HG03521 (cell line): ENCODE data around the gene TNS3.

Experiments used
- ATAC-seq: cut with Tn5 transposase; IDR thresholded peaks from one replicate; pipeline ENCODE4 v1.9.1; 2021; ENCODE audit warnings: mild to moderate bottlenecking, moderate library complexity; ENCODE audit not compliant: unreplicated experiment

The TNS3 gene

GRCh38 chr7:47376991-47377616, 204.8 kb downstream of the TNS3 start:
- no peak for ATAC-seq

GRCh38 chr7:47375121-47375938, 206.6 kb downstream of the TNS3 start:
- ATAC-seq = no peak

GRCh38 chr7:47374538-47374937, 207.4 kb downstream of the TNS3 start:
- no peak for ATAC-seq

- no peak for ATAC-seq
Measured at GRCh38 chr7:47373871-47374451, 207.9 kb downstream of the TNS3 start.

GRCh38 chr7:47371733-47372368, 210.1 kb downstream of the TNS3 start:
- ATAC-seq = no peak

DNA sequence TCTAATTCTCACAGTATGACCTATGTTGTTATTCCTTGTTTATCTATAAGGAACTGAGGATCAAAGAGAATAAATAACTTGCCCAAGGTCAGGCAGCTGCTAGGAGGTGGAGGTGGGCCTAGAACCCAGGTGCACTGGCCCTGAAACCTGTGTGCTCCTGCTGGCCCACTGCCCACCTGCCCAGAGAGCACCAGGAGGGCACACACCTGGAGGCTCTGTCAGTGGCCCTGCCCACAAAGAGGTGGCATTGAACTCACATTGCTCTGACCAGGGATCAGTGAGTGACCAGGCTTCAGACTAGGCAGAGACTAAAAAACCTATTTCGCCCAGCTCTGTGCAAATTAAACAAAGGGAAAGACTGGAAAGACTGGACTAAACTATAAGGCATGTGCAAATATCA, 210.6 kb downstream of the TNS3 start:
- no peak for ATAC-seq

GRCh38 chr7:47370461-47371042, 211.4 kb downstream of the TNS3 start:
- ATAC-seq = no peak

DNA sequence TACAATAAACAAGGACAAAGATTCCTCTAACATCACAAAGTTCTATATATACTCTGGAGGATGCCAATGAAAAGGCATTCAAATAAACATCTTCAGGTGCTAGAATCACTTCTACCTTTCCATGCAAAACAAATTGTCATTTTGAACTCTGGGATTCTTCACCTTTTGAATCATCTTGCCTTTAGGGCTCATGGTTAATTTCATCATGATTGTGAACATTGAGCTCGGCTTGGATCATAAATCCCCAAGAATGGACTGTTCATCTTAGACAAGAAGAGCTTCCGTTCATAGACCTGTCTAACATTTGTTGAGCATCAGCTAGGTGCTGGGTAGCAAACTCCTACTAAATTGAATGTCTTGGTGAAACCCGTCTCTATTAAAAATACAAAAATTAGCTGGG, 212.2 kb downstream of the TNS3 start:
- ATAC-seq = no peak

- ATAC-seq = no peak
Measured at GRCh38 chr7:47368190-47368812, 213.6 kb downstream of the TNS3 start.

DNA sequence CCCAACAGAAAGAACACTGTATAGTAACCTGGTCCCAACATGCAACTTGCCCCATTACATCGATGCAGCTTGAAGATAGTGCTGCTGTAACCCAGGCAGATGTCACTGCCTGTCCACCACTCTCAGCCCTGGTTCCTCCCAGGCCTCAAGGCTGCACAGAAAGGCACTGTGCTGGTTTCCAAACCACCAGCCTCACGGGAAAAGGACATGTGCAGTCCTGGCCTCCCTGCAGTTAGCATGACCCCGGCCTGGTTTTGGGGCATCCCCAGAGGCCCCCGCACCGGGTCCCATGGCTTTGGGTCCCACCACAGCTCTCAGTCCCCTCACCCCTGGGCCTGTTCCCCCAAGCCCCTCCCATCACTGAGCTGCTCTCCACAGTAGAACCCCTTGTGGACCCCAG, 214.5 kb downstream of the TNS3 start:
- ATAC-seq = no peak

- no peak for ATAC-seq
Measured at GRCh38 chr7:47366960-47367359, 215.0 kb downstream of the TNS3 start.

- ATAC-seq = no peak
Measured at GRCh38 chr7:47366211-47366610, 215.7 kb downstream of the TNS3 start.

GRCh38 chr7:47362984-47363383, 218.9 kb downstream of the TNS3 start:
- ATAC-seq = no peak

DNA sequence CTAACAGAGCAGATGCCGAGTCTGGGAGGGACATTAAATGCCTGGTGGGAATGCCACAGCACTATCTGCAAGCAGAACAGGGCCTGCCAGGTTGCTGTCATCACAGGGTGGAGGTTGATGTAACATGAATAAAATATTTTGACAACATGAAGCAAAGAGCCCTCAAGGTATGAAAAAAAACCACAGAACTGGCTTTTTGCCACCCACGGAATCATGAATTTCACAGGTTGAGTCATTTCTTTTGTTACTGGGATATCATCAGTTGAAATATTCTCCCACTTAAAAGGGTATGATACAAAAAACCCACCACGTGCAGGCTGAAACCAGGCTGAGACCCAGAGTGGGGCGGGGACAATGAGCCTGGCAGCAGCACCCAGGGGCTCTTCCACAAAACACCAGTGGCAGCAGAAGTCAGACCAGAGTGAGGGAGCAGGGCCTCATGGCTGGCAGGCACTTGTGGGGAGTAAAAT, 220.1 kb downstream of the TNS3 start:
- no peak for ATAC-seq

- ATAC-seq = no peak
Measured at GRCh38 chr7:47361236-47361635, 220.7 kb downstream of the TNS3 start.

DNA sequence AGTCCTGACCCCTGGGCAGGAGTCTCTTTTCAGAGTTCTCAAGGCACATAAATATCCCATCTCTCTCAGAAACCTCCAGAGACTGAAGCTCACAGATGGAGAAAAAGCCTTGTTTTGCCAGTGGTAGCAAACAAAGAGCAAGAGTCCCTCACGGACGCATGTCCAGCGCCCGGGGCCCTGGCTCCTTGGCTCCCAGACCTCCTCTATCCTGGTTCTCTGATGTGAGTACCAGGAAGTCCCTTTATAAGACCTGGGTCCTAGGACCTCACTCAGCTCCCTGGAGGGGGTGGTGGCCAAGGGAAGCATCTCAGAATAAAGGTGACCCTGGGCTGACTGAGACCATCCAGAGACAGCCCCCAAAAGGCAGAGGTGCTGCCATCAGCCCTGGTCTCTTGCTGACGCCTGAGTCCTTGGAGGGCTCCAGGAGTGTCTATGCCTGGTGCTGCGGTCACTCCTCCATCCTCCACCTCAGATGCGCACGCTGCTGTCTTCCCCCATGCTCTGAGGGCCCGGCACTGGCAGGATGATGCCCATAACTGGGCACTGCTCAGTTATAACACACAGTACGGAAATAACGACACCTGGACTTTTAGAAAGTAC, 221.5 kb downstream of the TNS3 start:
- no peak for ATAC-seq

GRCh38 chr7:47358944-47359588, 222.8 kb downstream of the TNS3 start:
- ATAC-seq = no peak

DNA sequence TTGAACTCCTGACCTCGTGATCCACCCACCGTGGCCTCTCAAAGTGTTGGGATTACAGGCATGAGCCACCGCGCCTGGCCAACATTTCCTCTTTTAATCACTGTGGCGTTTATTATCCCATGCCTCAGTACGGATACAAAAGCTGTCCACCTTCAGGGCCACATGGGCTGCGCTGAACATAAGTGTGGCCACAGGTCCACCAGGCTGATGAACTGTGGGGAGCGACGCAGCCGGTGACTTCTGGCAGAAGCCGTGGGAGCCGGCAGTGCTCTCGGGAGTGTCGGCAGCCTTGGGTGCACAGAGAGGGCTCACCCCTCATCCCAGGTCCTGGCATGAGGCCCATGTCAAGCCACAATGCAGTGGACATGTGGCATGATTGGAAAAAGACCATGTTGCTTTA, 223.6 kb downstream of the TNS3 start:
- no peak for ATAC-seq

DNA sequence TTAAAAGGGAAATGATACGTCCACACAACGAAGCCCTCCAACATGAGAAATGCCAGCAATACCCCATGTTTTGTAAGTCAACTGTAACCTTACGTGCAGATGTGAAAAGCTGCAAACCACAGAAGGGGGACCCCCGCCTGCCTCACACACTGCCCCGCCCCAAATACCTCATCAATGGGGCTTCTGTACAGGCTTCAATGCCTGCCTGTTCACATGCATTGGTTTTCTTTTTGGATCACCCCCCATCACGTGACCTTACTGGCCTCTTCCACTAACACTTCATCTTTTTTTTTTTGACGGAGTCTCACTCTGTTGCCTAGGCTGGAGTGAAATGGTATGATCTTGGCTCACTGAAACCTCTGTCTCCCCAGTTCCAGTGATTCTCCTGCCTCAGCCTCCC, 224.0 kb downstream of the TNS3 start:
- ATAC-seq = no peak

GRCh38 chr7:47357361-47357760, 224.6 kb downstream of the TNS3 start:
- ATAC-seq = no peak
